ENCODE data around the gene GARIN3.
A peak's percentile ranks its signal among the peaks of the same experiment; 100 is the strongest.

GARIN3 gene

DNA sequence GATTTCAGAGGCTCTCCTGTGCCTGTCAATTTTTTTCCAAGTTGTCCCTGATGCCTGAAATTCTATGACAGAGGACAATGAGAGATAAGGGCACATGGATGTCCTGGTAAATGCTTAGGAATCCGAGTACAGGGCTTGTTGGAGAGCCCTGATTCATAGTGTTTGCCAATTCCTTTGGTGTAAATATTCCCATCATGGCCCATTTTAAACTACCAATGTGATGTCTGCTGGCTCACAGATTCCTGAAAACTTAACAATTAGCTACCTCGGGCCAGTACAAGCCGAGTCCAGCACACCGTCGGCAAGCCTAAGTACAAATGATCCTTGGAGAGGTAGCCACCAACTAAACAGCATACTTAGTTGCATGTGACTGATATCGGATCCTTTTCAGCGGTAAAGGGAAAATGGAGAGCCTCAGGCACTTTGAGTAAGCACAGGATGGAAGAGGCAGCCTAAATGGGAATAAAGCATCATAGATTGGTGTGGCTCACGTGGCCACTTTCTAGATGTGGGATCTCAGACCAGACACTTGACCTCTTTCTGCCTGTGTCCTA, 18.1 kb upstream of the GARIN3 start:
- DNase-seq = no peak

GRCh38 chr5:157182143-157182757, 16.2 kb upstream of the GARIN3 start:
- no peak for DNase-seq

DNA sequence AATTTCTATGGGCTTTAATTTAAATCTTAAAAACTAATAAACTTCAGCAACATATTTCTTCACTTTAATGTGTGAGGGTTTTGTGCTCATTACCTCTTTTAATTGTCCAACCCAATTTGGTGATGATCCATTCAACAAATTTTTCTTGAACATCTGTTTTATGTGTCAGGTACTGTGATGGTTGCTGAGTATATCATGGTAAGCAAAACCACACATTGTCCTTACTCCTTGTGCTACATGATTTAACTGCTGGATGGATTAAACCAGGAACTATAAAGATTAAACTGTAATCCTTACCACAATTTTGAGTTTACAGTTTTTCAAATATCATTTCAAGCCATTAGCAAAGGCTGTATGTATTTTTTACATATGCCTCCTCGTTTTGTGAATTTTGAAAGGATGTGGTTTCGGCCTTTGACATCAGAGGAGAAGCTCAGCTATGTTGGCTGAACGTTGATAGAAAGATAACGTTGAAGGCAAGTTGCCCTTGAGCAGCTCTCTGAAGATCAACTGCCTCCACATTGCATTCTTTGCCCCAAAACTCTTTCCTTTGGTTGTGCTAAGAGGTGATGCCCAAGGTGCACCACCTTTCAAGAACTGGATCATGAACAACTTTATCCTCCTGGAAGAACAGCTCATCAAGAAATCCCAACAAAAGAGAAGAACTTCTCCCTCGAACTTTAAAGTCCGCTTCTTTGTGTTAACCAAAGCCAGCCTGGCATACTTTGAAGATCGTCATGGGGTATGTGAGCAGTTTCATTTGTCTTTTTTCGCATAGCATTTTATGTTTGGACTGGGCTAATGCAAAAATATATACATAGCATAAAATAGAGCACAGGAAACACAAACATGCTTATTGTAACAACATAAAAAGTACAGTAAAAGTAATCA, 14.6 kb upstream of the GARIN3 start, which contains the start of gene ITK:
Gene ITK (plus strand): TSS at position 467 of the 891 bp plus-strand sequence. CDS start 138 bp downstream, at position 605.
- no peak for DNase-seq

DNA sequence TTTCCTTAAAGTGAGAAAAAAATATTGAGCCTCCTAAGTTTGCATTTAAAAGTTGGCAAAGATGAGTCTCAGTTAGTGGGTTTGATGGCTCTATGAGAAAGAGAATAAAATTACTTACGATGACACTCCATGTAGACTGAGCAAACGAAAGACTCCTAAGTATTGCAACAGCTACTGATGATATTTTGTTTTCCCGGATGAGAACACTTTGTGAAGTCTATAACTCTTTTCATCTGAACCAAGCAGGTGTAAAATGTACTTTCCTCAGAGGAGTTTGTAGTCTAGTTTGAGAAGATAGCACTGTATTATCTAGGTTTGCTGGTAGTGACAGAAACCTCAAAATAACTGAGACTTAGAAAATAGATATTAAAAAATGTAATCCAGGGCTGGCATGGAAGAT, 12.9 kb upstream of the GARIN3 start:
- no peak for DNase-seq

DNA sequence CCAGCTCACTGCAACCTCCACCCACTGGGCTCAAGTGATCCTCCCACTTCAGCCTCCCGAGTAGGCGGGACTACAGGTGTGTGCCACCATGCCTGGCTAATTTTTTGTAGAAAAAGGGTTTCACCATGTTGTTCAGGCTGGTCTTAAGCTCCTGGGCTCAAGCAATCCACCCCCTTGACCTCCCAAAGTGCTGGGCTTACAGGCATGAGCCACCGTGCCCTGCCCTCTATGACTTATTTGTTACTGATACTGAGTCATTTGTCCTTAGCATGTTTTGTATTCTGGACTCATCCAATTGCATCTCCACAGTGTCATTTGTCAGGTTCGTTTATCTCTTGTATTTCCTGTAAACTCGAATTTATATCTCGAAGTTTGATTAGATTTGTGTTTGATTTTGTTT, 11.9 kb upstream of the GARIN3 start:
- DNase-seq = no peak

DNA sequence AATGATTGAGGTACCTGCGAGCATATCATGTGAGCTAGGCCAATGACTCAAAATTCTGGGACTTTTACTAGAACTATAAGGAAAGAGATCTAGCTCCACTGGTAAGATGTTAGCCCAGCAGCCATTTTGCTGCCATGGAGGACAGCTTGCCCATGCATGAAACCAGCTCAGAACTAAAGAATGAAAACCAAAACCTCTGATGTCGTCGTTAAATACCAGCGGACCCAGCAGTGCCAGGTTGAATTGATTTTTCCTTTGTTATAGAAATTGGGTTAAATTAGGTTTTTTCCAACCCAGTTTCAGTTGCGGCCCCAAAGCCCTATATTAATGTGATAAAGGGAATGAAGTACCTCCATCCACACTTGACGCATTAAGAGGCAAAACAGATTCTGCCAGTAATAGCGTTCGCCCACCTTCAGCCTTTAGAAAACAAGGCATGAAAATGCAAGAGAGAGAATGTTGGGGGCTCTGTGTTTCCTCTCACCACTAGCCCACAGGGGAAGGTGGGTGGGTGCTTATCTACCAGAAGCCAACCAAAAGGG, 9.1 kb upstream of the GARIN3 start:
- no peak for DNase-seq

- peak; percentile 12 for DNase-seq
Observed at GRCh38 chr5:157172403-157172802, 6.3 kb upstream of the GARIN3 start.

GRCh38 chr5:157168286-157168685, 2.2 kb upstream of the GARIN3 start:
- DNase-seq = no peak

GRCh38 chr5:157167214-157167621, 1.2 kb upstream of the GARIN3 start:
- no peak for DNase-seq

DNA sequence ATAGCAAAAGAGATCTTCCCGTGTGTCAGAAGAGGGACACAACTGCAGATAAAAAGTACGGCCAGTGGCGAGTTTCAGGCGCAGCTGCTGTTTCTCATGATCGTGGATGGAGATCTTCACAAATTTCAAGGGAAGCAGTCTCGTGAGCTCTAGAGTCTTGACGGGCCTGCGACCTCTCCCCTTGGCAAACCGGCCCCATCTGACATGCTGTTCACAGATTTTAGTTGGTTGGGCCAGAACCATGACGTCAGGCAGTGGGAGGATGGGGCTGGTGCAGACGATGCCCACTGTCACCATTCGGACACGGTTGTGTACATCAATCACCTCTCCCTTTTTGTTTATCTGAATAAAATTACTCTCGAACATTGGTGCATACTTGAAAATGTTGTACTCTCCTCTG, 396 bp downstream of the GARIN3 start:
- no peak for DNase-seq

- DNase-seq = no peak
Observed at GRCh38 chr5:157165261-157165660, 803 bp downstream of the GARIN3 start.

DNA sequence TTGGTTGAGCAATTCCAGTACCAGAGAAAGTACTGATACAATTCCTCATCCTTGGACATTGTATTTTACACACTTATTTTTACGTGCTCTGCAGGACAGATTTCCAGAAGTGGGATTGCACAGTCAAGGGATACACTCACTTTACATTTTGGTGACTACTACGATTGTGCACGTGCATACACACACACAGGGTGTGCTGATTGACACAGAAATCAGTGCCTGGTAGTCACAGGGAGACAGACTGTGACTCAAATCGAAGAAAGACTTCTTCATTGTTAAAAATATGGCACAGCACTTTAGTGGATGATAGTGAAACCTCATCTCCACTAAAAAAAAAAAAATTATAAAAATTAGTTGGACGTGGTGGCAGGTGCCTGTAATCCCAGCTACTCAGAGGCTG, 1.5 kb downstream of the GARIN3 start:
- DNase-seq = no peak

GRCh38 chr5:157162919-157163510, 3.0 kb downstream of the GARIN3 start:
- no peak for DNase-seq

- no peak for DNase-seq
Observed at GRCh38 chr5:157161996-157162395, 4.1 kb downstream of the GARIN3 start.

DNA sequence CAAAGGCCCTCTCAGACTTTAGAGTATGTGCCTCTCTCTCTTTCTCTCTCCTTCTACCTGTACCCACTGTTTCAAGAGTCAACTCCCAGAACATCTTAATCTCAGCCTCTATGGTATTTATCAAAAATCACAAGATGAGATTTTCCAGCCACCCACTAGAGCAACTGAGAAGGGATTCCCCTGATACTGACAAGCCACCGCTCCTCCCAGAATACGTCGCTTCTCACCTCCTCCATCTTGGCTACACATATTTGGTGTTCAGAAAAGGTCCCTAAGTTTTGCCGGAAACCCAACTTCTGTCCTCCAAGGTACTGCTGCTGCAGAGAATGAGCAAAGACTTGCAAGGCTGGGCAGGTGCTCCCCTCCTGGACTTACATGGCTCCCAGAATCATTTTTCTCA, 6.1 kb downstream of the GARIN3 start:
- no peak for DNase-seq

- DNase-seq = no peak
Observed at GRCh38 chr5:157159209-157159751, 6.8 kb downstream of the GARIN3 start.

- no peak for DNase-seq
Observed at GRCh38 chr5:157157293-157157891, 8.7 kb downstream of the GARIN3 start.

DNA sequence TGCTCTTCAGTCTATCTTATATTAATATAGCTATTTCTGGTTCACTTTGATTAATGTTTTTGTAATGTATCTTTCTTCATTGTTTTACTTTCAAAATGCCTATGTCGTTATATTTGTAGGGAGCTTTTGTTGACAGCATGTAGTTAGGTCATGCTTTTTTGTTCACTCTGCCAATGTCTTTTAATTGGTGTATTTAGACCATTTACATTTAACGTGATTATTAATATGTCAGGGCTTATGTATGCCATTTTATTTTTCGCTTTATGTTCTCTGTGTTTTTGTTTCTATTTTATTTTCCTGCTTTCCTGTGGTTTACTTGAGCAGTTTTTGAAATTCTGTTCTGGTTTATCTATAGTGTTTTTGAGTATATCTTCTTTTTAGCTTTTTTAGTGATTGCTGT, 10.8 kb downstream of the GARIN3 start:
- DNase-seq = no peak

GRCh38 chr5:157150995-157151394, 15.1 kb downstream of the GARIN3 start:
- DNase-seq = no peak

- peak; percentile 8 for DNase-seq
Observed at GRCh38 chr5:157148734-157149615, 17.1 kb downstream of the GARIN3 start.

DNA sequence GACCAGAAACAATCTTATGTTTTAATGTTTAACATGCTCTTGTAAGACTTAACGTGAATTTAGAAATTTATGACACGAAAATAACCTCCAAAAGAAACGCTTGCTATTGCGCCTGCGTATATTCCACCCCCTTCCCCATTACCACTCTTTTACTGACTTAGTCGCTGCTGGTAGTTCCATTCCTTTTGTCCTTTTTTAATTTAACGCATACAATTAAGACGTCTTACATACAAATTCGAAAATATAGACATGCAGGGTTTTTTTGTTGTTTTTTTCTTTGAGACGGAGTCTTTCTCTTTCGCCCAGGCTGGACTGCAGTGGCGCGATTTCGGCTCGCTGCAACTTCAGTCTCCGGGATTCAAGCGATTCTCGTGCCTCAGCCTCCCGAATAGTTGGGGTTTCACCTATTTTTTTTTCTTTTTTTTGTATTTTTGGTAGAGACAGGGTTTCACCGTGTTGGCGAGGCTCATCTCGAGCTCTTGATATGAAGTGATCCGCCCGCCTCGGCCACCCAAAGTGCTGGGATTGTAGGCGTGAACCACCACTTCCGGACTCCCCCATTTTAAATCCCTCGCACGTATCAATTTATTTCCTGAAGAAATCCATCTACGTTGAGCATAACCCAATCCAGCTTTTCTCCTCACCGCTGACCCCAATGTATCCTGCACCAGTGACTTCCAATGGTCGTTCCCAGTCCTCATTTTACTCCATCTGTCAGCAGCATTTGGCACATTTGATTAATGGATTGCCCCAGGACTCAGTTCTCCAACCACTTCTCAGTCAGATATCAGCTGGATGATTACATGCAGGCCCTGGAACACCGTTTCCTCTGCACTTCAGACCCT, 22.7 kb downstream of the GARIN3 start:
- no peak for DNase-seq
